ENCODE data around the gene SLC4A7. TPM values are rescaled to one million over a fixed set of nuclear protein-coding genes. Genes with fewer than 3 reads are reported as not detected.
"Not testable (repeated sequence)": the region's sequence is repeated elsewhere in the genome, so short reads cannot be mapped to it uniquely, and the experiment has no call there.

The SLC4A7 gene
- total RNA-seq, 6 experiments from 2014 or later, result 3.0 to 9.9 (median 5.8) TPM

GRCh38 chr3:27425896-27426565 is 58.2 kb downstream of the SLC4A7 start:
- DNase-seq, result no peak
- no peaks in the 10 kb centered on the region for H3K36me3 ChIP-seq
- WGBS (ENCODE audit: insufficient coverage, low coverage, low lambda C conversion rate, missing lambda C conversion rate), result 39% methylated on average over 8 of the region's 8 CpGs
- peak; percentile 55 to 76 (median 70) for ATAC-seq
- no peak overlapping the region for H3K4me3 ChIP-seq
- H3K27ac ChIP-seq, result peak overlapping the region in 1 of 3 donors; percentile 43
- no peaks in the 10 kb centered on the region for H3K27me3 ChIP-seq
- peaks cover 0 to 9% (median 0%) of the 10 kb centered on the region in 4 donors for H3K4me1 ChIP-seq
- intact Hi-C loops (cut with DNase I), result no loop called here
- no peaks in the 10 kb centered on the region for H3K9me3 ChIP-seq
- TF ChIP-seq POLR2A (IDR thresholded peaks at IDR 0.05), result no peak
- TF ChIP-seq CTCF (IDR thresholded peaks at IDR 0.05), result no peak

- ATAC-seq (peak in 2 of 4 donors; percentile 34 to 58), DNase-seq (peak in 1 of 3 donors; percentile 54)
- H3K4me1 ChIP-seq; intact Hi-C loops (cut with DNase I); H3K4me3 ChIP-seq; H3K36me3 ChIP-seq; H3K27me3 ChIP-seq; H3K9me3 ChIP-seq: not testable (repeated sequence)
- H3K27ac ChIP-seq, result peak overlapping the region in 1 of 3 donors; percentile 9
- WGBS (ENCODE audit: insufficient coverage, low coverage, low lambda C conversion rate, missing lambda C conversion rate), result 43% methylated on average over 7 of the region's 13 CpGs
These were observed 59.2 kb downstream of the SLC4A7 start for GRCh38 chr3:27424812-27425521.

- TF ChIP-seq CTCF (IDR thresholded peaks at IDR 0.05), result no peak
- no peak for TF ChIP-seq POLR2A (IDR thresholded peaks at IDR 0.05)
- peaks cover 0 to 9% (median 0%) of the 10 kb centered on the region in 4 donors for H3K4me1 ChIP-seq
These were observed 60.7 kb downstream of the SLC4A7 start for GRCh38 chr3:27423463-27423862.

GRCh38 chr3:27422617-27423016 is 61.6 kb downstream of the SLC4A7 start:
- intact Hi-C loops (cut with DNase I), result no loop called here
- Histone ChIP-seq H3K27me3 (no peaks in the 10 kb centered on the region), H3K9me3 (no peaks in the 10 kb centered on the region), H3K36me3 (no peaks in the 10 kb centered on the region), H3K4me3 (no peak overlapping the region), H3K4me1 (peaks cover 0 to 9% (median 0%) of the 10 kb centered on the region in 4 donors), H3K27ac (no peak overlapping the region)
- 93% methylated on average over 2 of the region's 2 CpGs for WGBS (ENCODE audit: insufficient coverage, low coverage, low lambda C conversion rate, missing lambda C conversion rate)
- no peak for DNase-seq
- ATAC-seq, result no peak
- TF ChIP-seq POLR2A (IDR thresholded peaks at IDR 0.05), result no peak
- no peak for TF ChIP-seq CTCF (IDR thresholded peaks at IDR 0.05)

More at GRCh38 chr3:27423463-27423862, 60.7 kb downstream of the SLC4A7 start:
- no peak for ATAC-seq
- DNase-seq, result no peak
- no peak overlapping the region for H3K4me3 ChIP-seq
- H3K27me3 ChIP-seq, result no peaks in the 10 kb centered on the region
- no peaks in the 10 kb centered on the region for H3K36me3 ChIP-seq
- intact Hi-C loops (cut with DNase I), result no loop called here
- H3K9me3 ChIP-seq, result no peaks in the 10 kb centered on the region
- WGBS (ENCODE audit: insufficient coverage, low coverage, low lambda C conversion rate, missing lambda C conversion rate), result 86% methylated on average over 5 of the region's 5 CpGs
- H3K27ac ChIP-seq, result no peak overlapping the region

- Histone ChIP-seq H3K9me3 (no peaks in the 10 kb centered on the region), H3K27me3 (no peaks in the 10 kb centered on the region), H3K27ac (no peak overlapping the region), H3K4me3 (no peak overlapping the region), H3K4me1 (no peaks in the 10 kb centered on the region), H3K36me3 (no peaks in the 10 kb centered on the region)
- no peak for TF ChIP-seq POLR2A (IDR thresholded peaks at IDR 0.05)
- no peak for TF ChIP-seq CTCF (IDR thresholded peaks at IDR 0.05)
- no peak for DNase-seq
- intact Hi-C loops (cut with DNase I), result no loop called here
- ATAC-seq, result no peak
- WGBS (ENCODE audit: insufficient coverage, low coverage, low lambda C conversion rate, missing lambda C conversion rate), result 90% methylated on average over 1 of the region's 1 CpG
These were observed 69.0 kb downstream of the SLC4A7 start for GRCh38 chr3:27415202-27415601.
